HG02571 (cell line): ENCODE data around the gene IGF2.

ENCODE experiments used
- ATAC-seq: cut with Tn5 transposase; IDR thresholded peaks from one replicate; pipeline ENCODE4 v1.9.1; 2021; ENCODE audit warnings: mild to moderate bottlenecking, moderate library complexity; ENCODE audit not compliant: unreplicated experiment

The IGF2 gene

DNA sequence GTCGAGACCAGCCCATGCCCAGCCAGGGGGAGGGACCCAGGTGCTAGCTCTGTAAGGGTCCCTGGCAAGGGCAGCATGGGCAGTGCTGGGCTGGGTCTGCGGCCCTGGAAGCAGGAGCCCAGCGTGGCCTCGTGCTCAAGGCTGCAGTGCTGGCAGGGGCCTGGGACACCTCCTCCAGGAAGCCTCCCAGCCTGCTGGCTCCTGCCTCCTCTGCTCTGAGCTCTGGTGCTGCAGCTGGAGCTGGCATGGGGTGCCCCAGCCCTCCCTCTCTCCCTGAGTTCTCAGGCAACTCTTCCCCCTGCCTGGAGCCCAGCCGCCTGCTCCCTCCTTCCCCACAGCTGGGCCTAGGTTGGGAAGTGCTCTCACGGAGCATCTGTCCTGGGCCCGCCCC is 15.0 kb upstream of the IGF2 start:
- ATAC-seq, result no peak

DNA sequence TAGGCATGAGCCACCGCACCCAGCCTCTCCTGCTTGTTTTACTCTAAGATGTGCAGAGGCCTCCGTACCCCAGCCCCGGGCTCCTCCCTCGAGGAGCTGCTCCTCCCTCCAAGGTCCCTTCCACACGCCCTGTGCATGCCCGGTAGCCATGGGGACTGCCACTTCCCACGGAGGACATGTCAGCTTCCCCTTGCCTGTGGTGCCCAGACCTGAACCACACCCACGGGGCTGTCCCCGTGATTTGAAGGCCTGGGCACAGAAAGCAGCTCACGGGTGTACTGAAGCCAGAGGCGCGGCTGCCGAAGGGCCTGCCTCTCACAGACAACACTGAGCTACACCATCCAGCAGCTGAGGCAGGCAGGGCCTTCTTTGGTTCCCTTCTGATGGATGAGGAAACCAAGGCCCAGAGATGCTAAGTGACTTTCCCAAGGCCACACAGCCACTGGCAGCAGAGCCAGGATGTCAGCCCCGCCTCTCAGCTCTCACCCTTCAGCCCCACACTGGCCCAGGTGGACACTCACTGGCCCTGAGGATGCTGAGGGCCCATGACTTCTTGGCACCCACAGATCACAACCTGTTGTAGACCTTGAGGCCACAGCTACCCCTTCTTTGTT is 14.5 kb upstream of the IGF2 start:
- no peak for ATAC-seq

DNA sequence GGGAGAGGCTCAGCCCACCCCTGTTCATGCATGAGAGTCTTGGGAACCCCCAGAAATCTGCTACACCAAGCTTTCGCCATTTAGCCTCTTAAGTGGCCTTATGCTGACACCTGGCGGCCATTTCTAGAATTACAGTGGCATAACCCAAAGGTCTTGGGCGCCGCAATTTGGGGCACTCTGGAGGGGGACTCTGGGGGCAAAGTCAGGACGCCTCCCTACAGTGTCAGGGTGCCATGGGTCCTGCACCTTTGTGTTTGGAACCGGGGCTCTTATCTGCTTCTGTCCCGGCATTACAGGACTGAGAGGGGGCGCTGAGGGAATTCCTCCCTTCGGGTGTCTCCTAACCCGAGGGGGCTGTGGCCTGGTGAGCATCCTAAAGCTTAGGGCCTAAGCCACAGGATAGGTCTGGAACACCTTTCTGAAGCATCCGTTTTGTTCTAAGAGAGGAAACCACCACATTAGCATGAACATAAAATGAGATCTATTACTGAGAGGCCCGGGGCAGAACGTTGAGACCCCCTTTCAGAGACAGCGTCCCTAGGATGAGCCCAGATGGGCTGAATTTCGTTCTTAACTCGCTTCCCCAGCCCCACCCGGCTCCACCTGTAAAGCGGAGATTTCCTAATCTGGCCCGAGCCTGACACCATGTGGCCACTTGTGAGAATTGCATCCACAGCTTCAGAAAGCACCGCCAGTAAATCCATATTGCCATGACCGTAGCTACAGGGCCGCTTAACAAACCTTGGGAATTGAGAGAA is 12.5 kb upstream of the IGF2 start:
- ATAC-seq, result no peak

DNA sequence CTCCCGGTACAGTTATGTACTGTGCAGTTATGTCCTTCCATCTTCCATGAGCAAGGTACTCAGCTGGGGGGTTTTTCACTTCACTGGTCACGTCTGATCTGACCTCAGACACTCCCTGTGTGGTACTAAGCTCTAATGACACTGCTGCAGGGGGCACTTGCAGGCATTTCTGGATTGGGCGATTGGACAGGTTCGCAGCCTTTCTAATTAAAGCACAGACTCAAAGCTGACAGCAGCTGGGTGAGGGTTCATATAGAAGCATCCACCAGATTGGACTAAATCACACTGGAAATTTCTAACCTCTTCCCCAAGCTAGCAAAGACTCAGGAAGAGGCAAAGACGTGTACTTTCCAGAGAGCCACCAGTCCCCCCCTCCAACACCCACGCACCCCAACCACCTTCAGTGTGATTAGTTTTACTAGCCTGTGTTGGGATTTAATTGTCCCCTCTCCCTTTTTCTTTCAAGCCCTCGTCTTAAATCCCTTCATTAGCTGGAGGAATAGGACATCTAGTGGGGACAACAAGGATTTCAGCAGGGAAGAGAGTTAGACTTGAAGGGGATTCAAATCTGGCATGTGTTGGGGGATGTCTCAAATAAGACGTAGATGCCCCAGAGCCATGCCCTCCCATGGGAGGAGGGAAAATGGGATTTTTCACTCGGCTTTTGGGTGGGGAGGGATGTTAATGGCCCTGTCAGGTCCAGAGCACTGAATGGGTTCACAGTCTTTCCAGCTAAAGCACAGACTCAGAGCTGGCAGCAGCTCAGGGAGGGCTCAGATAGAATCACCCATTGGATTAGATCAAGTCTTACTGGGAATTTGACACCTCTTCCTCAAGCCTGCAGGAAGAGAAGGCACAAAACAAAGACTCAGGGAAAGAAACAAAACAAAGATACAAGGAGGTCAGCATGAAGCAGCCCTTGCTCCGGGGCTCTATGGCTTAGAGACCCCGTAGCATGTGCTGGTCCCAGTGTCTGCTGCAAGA is 11.0 kb upstream of the IGF2 start:
- no peak for ATAC-seq

DNA sequence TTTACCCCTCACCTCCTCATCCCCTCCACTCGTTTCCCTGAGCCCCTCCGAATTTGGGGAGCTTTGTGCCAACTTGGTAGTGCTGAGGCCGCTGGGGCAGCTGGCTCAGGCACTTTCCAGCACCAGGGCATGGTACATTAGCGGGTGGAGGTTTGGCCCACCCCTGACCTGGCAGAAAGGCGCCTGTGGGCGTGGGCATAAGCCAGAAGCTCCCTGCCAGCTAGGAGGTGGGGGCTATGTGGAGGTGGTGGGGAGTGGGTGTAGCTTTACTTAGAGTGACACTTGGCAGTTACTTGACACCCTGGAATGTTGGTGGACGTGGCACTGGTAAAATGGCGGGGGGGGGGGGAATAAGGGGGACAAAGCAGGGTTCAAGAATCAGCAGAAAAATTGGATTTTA is 10.3 kb upstream of the IGF2 start:
- ATAC-seq, result no peak

DNA sequence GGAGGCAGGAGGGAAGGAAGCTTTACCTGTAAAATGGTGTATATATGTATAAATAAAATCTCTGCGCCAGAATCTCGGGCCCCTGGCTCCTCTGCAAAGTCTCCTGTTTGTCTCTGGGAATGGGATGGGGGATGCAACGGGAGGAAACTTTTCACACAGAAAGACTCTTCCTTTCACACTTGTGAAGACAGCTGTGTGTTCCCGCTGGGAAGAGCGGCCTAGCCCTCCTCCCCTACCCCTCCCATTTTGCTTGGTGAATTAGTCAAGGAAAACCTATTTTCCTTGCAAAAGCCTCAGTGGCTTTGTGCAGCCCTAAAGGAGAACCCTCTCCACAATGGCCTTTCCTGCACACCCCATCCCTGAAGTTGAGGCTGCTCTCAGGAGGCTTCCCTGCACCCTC is 9.4 kb upstream of the IGF2 start:
- no peak for ATAC-seq

DNA sequence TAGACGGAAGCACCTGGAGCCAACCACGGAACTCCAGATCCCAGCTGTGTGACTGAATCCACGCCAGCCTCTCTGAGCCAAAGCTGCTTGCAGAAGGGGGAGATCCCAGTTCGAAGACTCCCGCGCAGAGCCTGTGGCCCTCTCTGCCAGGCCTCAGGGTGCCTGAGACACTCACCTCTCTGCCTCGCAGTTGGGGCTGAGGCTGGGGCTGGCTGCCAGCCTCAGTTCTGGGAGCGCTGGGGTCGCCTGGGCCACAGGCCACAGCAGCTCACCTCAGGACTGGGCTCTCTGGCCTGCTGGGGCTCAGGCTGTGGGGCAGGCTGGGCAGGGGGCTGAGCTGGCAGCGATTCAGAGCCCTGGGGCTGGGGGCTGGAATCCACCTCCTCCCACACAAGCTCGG is 8.2 kb upstream of the IGF2 start:
- ATAC-seq, result no peak

DNA sequence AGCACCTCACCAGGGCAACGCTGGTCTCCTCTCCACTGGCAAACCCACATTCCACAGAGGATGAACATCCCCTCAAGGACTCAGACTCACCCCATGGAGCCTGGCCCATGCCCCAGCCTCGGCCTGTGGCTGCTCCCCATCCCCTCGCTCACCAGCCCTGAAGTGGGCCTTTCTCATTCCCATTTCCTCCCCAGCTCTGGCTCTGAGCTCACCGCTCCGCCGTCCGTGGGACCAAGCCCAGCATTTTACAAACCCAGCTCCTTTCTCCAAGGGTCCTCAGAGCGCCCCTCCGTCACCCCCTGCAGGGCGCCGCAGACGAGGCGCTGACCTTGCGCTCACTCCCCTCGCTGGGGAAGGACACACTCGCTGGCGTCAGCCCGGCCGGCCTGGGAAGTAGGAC is 6.9 kb upstream of the IGF2 start:
- no peak for ATAC-seq

DNA sequence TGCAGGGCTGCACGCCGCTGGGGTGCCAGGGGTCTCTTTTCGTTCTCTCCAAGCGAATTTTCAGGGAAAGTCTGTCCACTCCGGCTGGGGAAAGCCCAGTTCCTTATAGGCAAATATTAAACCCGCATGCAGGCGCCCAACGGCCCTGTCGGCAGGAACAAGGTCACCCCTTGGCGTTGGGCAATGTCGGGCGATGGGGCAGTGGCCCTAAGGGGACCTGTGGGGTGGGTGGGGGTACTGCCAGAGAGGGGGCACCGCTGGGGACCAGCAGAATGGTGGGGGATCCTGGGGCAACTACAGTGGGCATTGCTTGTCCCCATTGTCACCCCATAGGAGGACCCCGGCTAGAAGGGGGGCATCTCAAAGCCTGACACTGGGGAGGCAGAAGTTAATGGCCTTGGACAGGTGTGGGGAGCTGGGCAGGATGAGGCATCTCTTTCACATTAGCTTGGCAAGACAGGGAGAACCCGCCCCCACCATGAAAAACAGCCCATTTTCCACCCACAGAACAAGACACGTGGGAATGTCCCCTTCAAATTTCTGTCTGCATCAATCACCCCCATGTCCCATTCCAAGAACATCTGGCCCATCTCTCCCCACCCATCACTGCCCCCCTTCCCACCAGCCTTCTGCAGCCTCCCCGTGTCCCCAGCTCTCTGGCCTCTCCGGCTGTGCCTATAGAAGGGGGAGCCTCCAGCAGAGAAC is 5.5 kb upstream of the IGF2 start:
- ATAC-seq, result no peak

DNA sequence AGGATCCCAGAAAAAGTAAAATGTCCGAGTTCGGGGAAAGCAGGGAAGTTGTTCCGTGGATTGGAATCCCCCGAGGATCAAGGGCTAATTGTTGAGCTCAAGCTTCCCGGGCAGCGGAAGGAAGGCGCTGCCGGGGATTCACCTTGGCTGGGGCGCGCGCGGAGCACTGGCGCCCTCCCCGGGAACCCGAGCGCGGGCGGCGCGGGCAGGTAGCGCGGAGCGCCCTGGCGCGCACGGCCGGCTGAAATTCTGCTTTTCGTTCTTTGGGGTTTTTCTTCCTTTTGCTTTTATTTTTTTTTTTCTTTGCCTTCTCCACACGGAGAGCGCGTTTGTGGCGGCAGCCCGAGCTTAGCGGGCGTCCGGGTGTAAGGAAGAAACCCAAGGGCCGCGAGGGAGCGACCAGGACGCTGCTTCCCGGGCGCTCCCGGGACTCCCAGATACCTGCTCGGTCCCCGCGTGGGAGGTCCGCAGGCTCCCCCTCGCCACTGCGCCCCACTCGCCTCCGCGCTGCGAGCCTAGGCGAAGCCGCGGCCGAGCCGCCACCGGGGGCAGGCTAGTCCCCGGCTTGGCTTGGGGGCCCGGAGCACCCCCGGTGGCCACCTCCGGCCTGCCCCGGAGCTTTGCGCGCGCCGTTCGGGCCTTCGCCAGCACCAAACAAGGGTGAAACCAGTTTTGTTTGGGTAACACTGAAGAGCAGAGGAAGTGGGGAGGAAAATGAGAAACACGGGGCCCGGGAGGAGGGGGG is 4.8 kb upstream of the IGF2 start:
- ATAC-seq, result no peak

DNA sequence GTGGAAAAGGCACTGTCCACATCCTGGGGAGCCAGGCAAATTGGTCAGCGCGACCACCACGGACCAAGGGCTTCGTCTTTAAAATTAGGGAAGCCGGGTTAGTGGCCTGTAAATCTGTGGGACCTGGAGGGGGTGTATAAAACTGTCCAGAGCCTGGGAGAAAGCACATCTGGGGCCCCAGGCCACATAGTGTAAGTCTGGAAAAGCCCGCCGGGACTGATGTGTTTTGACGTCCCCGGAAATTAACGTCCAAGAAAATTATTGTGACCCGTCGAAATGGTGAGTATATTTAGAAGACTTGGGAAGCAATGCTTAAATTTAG is 4.2 kb upstream of the IGF2 start:
- ATAC-seq, result no peak

DNA sequence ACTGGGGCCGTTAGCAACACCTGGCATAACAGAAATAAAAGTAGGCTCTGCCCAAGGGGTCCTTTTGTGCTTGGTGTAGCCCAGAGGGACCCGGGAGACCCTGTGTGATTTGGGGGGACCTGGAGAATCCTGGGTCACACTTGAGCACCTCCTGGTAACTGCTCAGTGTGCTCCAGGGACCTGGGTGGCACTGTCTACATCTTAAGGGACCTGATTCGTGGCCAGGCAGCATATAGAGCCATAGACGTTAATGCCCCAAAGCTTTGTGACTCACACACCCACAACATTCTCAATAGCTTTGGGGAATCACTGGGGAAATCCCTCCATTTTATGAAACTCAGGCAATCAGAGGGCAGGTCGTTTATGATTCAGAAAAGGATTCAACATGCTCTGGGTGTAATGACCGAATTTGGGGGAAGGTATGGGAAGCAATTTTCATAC is 3.6 kb upstream of the IGF2 start:
- no peak for ATAC-seq

DNA sequence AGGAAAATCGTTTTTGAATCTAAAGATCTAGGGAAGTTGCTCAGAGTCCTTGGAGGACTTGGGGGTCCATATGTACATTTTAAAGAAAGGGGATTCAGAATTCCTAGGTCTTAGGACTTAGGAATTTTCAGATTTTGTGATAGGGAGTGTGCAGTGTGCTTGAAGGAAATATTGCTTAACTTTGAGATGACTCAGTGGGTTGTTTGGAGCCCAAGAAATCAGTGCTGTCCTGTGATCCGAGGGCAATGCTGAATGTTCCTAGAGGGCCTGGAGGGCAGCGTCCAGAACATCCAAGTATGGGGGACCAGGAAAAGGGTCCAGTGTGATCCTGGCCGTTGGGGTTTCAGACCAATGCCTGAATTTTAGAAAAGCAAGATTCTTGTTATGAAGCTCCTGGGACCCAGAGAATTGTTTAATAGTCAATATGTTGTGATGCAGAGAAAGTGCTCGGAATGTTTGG is 3.1 kb upstream of the IGF2 start:
- no peak for ATAC-seq

DNA sequence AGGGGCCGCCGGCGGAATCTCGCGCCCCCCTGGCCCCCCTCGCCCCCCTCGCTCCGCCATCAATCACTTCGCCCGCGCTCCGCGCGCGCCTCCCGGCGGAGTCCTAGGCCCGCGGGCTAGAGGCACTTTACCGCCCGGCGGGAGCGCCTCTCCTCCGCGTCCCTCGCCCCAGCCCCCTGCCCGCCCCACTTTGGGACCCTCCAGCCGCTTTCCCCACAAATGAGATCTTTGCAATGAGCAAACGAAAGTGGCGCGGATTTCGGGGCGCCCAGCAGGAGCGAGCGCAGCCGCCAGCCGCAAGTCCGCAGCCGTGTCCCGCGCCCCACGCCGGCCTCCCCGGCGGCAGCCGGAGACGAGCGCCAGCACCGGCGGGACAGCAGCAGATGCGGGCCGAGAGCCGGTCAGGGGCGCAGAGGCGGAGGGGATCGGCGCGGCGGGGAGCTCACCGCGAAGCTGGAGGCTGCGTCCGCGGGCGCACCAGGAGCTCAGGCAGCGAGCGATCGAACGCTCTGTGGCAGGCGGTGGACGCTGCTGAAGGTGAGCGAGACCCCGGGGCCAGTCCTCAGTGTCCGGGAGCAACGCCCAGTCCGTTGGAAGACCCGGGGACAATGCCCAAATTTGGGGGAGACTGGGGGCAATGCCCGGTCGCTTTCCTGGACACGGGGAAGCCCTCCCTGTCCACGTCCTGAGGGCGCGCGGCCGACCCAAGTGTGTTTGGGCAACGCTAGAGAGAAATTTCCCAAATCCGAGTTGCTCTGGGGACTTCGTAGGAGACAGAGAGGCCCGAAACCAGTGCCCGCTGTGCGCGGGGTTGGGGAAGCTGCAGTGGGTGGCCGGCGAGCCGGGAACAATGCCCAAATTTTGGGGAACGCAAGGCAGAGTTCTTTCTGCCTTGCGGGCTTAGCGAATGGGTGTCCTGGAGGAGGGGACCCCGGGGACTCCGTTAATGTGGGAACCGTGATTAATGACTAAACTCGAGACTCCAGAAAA is 1.5 kb upstream of the IGF2 start:
- ATAC-seq, result no peak

DNA sequence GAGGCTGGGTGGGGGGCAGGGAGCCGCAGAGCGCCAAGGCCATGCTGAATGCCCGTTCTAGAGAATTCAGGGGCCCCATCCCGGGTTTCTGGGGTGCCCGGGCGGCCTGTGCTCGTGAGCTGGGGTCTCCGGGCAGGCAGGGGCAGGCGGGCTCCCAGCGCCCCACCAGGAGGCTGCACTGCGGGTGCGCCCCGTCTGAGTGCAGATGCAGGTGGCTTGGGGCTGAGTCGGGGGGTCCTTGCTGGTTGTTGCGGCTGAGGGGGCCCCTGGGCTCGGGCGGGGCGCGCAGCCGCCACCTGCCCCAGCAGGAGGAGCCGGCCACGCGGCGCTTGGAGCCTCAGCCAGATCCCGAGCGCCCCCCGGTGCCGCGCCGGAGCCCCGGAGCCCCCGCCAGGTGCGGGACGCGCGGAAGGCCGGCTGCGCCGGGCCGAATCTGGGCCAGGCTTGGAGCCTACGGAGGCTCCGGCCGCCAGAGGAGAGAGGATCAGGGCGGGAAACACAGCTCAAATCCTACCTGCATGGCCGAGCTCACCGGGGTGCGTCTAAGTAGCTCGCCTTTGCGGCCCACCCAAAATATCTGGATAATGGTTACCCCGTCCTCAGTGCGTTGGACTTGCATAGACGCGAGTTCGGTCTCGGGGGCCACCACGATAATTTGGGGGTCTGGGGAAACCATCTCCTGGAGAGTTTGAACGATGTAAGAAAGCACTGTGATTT is 590 bp upstream of the IGF2 start:
- ATAC-seq, result no peak

DNA sequence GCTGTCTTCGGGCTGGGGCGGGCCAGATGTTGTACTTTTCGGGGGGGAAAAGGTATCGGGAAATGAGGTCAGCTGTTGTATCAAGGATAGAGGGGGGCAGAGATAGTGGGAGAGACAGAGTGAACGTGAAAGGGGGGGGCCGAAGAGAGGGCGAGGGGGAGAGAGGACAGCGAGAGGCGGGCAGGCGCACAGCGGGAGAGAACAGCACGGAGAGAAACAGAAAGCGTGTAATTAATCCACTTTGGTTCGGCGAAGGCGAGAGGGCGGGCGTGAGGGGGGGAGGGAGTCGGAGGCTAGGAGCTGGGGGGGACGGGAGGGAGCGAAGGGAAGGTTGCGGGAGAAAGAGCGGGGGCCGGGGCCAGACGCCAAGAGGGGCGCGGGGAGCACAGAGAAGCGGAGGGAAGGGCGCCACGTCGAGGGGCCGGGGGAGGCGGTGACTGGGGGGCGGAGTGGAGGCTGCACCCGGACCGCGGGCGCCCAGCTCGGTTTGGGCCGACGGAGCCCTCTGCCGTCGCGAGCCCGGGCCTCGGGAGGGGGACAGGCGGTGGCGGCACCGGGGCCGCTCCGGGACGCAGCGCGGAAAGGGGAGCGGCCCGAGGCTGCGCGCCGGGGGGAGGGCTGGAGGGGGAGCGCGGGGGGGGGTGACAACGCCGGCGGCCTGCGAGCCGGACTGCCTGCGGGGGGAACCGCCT is 612 bp downstream of the IGF2 start:
- no peak for ATAC-seq

DNA sequence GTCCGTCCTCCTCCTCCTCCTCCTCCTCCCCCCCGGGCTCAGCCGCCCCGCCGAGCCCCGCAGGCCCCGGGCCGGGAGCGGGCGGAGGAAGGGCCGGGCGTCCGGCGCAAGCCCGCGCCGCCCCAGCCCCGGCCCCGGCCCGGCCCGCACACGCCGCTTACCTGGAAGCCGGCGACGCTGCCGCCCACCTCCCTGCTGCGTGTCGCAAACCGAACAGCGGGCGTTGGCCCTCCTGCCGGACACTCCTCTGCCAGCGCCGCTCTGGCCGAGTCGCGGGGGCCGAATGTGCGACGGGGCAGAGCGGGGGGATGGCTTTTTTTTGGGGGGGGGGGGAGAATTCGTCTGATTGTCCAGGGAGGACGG is 1.1 kb downstream of the IGF2 start:
- ATAC-seq, result no peak
